ENCODE data around the gene LIN37.

LIN37 gene

DNA sequence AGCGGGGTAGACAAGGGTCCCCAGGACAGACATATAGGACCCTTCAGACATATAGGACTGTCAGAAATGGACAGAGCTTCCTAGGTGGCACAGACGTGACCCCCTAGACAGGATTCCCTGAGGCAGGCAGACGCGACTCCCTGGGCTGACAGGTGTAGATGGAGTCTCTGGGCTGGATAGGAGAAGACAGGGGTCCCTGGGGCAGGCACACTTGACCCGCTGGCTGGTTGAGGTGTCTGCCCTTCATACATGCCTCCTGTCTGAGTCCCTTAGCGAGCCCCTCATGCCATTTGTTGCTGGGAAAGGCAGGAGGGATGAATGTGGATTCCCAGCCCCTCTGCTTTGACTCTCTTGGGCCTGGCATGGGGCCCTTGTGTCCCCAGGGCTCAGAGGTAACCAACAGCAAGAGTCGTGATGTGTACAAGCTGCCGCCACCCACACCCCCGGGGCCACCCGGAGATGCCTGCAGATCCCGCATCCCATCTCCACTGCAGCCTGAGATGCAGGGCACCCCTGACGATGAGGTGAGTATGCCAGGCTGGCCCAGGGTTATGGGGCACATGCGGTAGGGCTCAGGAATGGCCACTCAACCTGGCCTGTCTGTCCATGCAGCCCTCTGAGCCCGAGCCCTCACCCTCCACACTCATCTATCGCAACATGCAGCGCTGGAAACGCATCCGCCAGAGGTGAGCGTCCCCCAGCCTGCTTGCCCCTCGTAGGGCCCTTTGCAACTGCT, 5.4 kb downstream of the LIN37 start:
- TF ChIP-seq, protein P1, sequence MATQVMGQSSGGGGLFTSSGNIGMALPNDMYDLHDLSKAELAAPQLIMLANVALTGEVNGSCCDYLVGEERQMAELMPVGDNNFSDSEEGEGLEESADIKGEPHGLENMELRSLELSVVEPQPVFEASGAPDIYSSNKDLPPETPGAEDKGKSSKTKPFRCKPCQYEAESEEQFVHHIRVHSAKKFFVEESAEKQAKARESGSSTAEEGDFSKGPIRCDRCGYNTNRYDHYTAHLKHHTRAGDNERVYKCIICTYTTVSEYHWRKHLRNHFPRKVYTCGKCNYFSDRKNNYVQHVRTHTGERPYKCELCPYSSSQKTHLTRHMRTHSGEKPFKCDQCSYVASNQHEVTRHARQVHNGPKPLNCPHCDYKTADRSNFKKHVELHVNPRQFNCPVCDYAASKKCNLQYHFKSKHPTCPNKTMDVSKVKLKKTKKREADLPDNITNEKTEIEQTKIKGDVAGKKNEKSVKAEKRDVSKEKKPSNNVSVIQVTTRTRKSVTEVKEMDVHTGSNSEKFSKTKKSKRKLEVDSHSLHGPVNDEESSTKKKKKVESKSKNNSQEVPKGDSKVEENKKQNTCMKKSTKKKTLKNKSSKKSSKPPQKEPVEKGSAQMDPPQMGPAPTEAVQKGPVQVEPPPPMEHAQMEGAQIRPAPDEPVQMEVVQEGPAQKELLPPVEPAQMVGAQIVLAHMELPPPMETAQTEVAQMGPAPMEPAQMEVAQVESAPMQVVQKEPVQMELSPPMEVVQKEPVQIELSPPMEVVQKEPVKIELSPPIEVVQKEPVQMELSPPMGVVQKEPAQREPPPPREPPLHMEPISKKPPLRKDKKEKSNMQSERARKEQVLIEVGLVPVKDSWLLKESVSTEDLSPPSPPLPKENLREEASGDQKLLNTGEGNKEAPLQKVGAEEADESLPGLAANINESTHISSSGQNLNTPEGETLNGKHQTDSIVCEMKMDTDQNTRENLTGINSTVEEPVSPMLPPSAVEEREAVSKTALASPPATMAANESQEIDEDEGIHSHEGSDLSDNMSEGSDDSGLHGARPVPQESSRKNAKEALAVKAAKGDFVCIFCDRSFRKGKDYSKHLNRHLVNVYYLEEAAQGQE (IDR thresholded peaks at IDR 0.05; ENCODE audit: insufficient read depth in 1 of 2, low read depth in 2 of 2, low read length in 2 of 2), result no peak
- TF ChIP-seq TAF1 (IDR thresholded peaks at IDR 0.05; ENCODE audit: borderline replicate concordance, insufficient read depth, low read length) (no peak), SIN3A (IDR thresholded peaks at IDR 0.05; ENCODE audit: borderline replicate concordance, insufficient read depth, low read length) (no peak), POLR2AphosphoS5 (IDR thresholded peaks at IDR 0.05; ENCODE audit: low read depth, low read length) (no peak), FOXP2 (optimal IDR thresholded peaks at IDR 0.05; ENCODE audit: borderline replicate concordance, extremely low read depth, extremely low read length, insufficient read depth) (no peak)

DNA sequence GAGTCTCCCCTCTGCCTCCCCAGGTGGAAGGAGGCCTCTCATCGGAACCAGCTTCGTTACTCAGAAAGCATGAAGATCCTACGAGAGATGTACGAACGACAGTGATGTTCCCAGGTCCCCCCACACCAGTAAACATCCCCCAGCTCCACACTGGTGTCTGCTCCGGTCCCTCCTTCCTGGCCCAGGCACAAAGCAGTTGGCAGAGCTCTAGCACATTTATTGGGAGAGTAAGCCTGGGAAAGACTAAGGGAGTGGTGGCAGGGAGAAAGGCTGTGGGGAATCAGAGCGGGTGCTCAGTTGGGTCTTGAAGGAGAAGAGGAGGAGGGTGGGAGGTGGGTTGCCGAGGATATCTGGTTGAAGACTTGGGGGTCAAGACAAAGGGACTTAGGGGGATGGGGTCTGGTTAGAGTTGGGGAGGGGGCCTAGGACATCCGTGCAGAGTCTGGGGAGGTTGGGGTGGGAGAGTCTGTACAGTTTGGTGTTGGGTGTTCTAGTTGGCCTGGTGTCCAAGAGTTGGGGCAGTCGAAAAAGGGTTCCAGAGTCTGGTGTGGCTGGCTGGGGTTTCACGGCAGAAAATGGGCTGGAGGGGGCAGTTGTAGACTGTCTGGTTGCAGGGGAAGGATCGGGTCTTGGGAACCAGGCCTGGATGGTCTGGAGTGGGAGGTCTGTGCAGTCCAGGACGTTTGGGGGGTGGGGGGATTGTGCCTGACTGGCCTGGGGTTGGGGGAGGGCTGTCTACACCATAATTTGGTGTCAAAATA, 6.2 kb downstream of the LIN37 start:
- TF ChIP-seq POLR2AphosphoS5 (IDR thresholded peaks at IDR 0.05; ENCODE audit: low read depth, low read length), result no peak
- TF ChIP-seq SIN3A (IDR thresholded peaks at IDR 0.05; ENCODE audit: borderline replicate concordance, insufficient read depth, low read length), result no peak
- no peak for TF ChIP-seq TAF1 (IDR thresholded peaks at IDR 0.05; ENCODE audit: borderline replicate concordance, insufficient read depth, low read length)
- TF ChIP-seq FOXP2 (optimal IDR thresholded peaks at IDR 0.05; ENCODE audit: borderline replicate concordance, extremely low read depth, extremely low read length, insufficient read depth), result no peak
- TF ChIP-seq, protein P1 (IDR thresholded peaks at IDR 0.05; ENCODE audit: insufficient read depth in 1 of 2, low read depth in 2 of 2, low read length in 2 of 2), result no peak

DNA sequence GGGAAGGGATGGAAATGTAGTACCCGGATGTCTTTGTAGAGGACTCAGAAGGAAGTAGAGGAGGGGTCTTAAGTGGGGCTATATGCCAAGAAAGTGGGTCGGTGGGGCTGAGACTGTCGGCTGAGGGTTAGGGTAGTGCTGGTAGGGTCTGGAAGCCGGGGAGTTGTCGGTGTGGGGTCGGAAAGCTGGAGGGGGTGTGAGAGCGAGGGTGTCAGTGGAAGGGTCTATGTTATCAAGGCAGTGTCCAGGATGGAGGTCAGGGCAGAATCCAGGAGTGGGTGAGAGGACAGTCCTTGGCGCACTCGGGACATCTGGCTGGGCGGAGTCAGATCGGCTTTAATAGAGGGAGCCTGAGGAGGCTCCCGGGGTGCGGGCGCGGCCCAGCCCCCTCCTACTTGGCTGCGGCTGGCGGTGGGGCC, 6.8 kb downstream of the LIN37 start:
- TF ChIP-seq TAF1 (IDR thresholded peaks at IDR 0.05; ENCODE audit: borderline replicate concordance, insufficient read depth, low read length) (no peak), FOXP2 (optimal IDR thresholded peaks at IDR 0.05; ENCODE audit: borderline replicate concordance, extremely low read depth, extremely low read length, insufficient read depth) (no peak), SIN3A (IDR thresholded peaks at IDR 0.05; ENCODE audit: borderline replicate concordance, insufficient read depth, low read length) (no peak), POLR2AphosphoS5 (IDR thresholded peaks at IDR 0.05; ENCODE audit: low read depth, low read length) (no peak)
- TF ChIP-seq, protein P1 (IDR thresholded peaks at IDR 0.05; ENCODE audit: insufficient read depth in 1 of 2, low read depth in 2 of 2, low read length in 2 of 2), result no peak

DNA sequence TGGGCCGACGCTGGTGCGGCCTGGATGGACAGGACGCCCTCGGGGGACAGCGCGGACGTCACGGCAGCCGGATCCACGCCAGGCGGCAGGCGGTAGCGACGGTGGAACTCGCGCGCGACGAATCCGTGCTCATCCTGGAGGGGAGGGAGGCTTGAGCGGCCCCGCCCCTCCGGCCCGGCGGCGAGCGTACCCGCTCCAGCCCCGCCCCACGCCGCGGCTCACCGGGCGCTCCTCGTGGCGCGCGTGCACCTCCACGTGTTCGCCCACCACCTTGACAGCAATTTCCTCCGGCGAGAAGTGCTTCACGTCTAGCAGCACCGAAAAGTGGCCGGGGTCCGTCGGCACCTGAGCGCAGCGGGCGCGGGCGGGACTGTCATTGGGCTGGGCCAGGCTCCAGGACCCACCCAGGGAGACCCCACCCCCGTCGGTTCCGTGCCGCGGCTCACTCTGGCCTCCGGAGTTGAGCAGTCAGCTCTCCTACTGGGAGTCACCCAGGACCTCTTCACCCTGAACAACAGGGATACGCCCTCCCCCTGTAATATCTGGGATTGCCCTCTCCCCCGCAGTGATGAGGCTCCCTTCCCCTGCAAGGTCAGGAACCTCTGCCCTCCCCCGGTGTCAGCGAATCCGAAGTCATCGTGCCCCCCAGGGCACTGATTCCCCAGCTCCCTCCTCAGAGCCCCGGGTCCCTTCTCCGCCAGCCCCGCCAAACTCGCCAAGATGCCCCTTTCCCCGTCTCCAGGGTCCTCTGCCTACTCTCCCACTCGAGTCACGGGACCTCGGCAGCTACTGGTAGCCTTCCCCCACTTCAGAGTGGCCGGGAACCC, 7.4 kb downstream of the LIN37 start:
- TF ChIP-seq POLR2AphosphoS5 (IDR thresholded peaks at IDR 0.05; ENCODE audit: low read depth, low read length) (no peak), TAF1 (IDR thresholded peaks at IDR 0.05; ENCODE audit: borderline replicate concordance, insufficient read depth, low read length) (no peak), SIN3A (IDR thresholded peaks at IDR 0.05; ENCODE audit: borderline replicate concordance, insufficient read depth, low read length) (no peak), FOXP2 (optimal IDR thresholded peaks at IDR 0.05; ENCODE audit: borderline replicate concordance, extremely low read depth, extremely low read length, insufficient read depth) (no peak)
